ENCODE results near the gene SSBP3.

DNA sequence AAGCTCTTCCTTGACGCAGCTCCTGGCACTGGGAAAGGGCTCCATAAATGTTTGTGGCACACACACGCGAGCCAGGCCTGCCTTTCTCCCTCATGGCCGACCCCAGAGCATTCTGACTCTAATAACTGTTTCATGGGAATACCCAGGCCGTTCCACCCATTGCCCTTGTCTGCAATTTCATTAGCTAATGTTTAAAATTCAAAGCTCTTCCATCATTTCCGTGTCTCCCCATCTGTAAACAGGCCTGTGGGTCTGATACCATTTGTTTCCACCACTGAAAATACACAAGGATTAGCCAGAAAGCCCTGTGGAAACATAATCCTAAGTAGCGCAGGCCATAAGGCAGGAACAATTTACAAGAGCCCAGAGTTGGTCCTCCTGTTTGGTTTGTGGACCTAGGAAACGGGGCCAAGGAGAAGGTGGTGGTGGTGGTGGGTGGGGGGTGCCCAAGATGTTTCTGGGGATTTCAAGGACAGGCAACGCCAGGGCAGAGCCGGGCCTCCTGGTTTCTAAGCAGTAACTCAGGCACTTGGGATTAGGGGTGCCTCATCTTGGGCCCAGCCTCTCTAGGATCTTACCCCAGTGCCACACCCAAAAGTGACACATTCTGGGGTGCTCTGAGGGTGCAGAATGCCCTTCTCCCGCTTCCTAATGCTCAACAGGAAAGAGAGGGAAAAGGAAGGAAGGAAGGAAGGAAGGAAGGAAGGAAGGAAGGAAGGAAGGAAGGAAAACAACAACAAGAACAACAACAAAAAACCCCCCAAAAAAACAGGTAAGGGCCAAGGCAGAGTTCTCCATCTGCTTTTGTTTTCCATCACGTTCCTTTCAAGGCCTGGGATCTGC is 79.4 kb downstream of the SSBP3 start:
- TF ChIP-seq, protein P1, sequence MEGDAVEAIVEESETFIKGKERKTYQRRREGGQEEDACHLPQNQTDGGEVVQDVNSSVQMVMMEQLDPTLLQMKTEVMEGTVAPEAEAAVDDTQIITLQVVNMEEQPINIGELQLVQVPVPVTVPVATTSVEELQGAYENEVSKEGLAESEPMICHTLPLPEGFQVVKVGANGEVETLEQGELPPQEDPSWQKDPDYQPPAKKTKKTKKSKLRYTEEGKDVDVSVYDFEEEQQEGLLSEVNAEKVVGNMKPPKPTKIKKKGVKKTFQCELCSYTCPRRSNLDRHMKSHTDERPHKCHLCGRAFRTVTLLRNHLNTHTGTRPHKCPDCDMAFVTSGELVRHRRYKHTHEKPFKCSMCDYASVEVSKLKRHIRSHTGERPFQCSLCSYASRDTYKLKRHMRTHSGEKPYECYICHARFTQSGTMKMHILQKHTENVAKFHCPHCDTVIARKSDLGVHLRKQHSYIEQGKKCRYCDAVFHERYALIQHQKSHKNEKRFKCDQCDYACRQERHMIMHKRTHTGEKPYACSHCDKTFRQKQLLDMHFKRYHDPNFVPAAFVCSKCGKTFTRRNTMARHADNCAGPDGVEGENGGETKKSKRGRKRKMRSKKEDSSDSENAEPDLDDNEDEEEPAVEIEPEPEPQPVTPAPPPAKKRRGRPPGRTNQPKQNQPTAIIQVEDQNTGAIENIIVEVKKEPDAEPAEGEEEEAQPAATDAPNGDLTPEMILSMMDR (IDR thresholded peaks at IDR 0.05): no peak
- TF ChIP-seq POLR2A (IDR thresholded peaks at IDR 0.05): no peak
- TF ChIP-seq EP300 (IDR thresholded peaks at IDR 0.05): no peak

All from tibial nerve (tissue), 4 donors.